IPS-18c (cell line): ENCODE measurements around the gene TRAF3.
A peak's percentile ranks its signal among the peaks of the same experiment; 100 is the strongest.

Source experiments
- H3K4me3 ChIP-seq: 2 replicates; pipeline ENCODE4 v1.7.0; 2013; ENCODE audit warnings: low read depth, mild to moderate bottlenecking, low read length, moderate library complexity; ENCODE audit not compliant: insufficient read depth
- H3K9me3 ChIP-seq: one replicate; pipeline ENCODE4 v1.6.1; 2013; ENCODE audit warnings: mild to moderate bottlenecking, low read length, moderate library complexity; ENCODE audit not compliant: control insufficient read depth, insufficient read depth

Gene TRAF3

GRCh38 chr14:102776761-102777710 is at the start of gene TRAF3:
TRAF3 (plus strand) TSS chr14:102777449; CDS start chr14:102870202, 92,753 bp downstream.
- Histone ChIP-seq H3K9me3 (no peaks in the 10 kb centered on the region), H3K4me3 (peak within 1 kb of the TSS; percentile 71)

- Histone ChIP-seq H3K9me3 (no peaks in the 10 kb centered on the region), H3K4me3 (no peak overlapping the region)
Measured at GRCh38 chr14:102728501-102728900, 48.7 kb upstream of the TRAF3 start.

- Histone ChIP-seq H3K9me3 (no peaks in the 10 kb centered on the region), H3K4me3 (no peak overlapping the region)
Measured at GRCh38 chr14:102729268-102729667, 48.0 kb upstream of the TRAF3 start.

GRCh38 chr14:102729825-102730224 is 47.4 kb upstream of the TRAF3 start:
- no peaks in the 10 kb centered on the region for H3K9me3 ChIP-seq
- no peak overlapping the region for H3K4me3 ChIP-seq

- H3K4me3 ChIP-seq, result no peak overlapping the region
- H3K9me3 ChIP-seq, result no peaks in the 10 kb centered on the region
Measured at GRCh38 chr14:102731101-102731870, 46.0 kb upstream of the TRAF3 start.

GRCh38 chr14:102731871-102732800 is 45.1 kb upstream of the TRAF3 start:
- H3K9me3 ChIP-seq, result no peaks in the 10 kb centered on the region
- H3K4me3 ChIP-seq, result no peak overlapping the region

GRCh38 chr14:102732924-102733323 is 44.3 kb upstream of the TRAF3 start:
- Histone ChIP-seq H3K9me3 (no peaks in the 10 kb centered on the region), H3K4me3 (no peak overlapping the region)

GRCh38 chr14:102733326-102733725 is 43.9 kb upstream of the TRAF3 start:
- H3K9me3 ChIP-seq, result no peaks in the 10 kb centered on the region
- no peak overlapping the region for H3K4me3 ChIP-seq

- Histone ChIP-seq H3K9me3 (no peaks in the 10 kb centered on the region), H3K4me3 (no peak overlapping the region)
Measured at GRCh38 chr14:102734436-102734835, 42.8 kb upstream of the TRAF3 start.

- H3K9me3 ChIP-seq, result no peaks in the 10 kb centered on the region
- H3K4me3 ChIP-seq, result no peak overlapping the region
Measured at GRCh38 chr14:102736956-102737355, 40.3 kb upstream of the TRAF3 start.

- H3K9me3 ChIP-seq, result no peaks in the 10 kb centered on the region
Measured at GRCh38 chr14:102737402-102738372, 39.6 kb upstream of the TRAF3 start.

GRCh38 chr14:102738373-102739189 is 38.7 kb upstream of the TRAF3 start:
- no peaks in the 10 kb centered on the region for H3K9me3 ChIP-seq

More at GRCh38 chr14:102737402-102738372, 39.6 kb upstream of the TRAF3 start:
- no peak overlapping the region for H3K4me3 ChIP-seq

GRCh38 chr14:102739190-102739469 is 38.1 kb upstream of the TRAF3 start:
- H3K9me3 ChIP-seq, result no peaks in the 10 kb centered on the region
- no peak overlapping the region for H3K4me3 ChIP-seq

More at GRCh38 chr14:102738373-102739189, 38.7 kb upstream of the TRAF3 start:
- no peak overlapping the region for H3K4me3 ChIP-seq

- no peaks in the 10 kb centered on the region for H3K9me3 ChIP-seq
- H3K4me3 ChIP-seq, result no peak overlapping the region
Measured at GRCh38 chr14:102746634-102747438, 30.4 kb upstream of the TRAF3 start.

GRCh38 chr14:102748806-102749205 is 28.4 kb upstream of the TRAF3 start:
- no peaks in the 10 kb centered on the region for H3K9me3 ChIP-seq

More at GRCh38 chr14:102748806-102749205, 28.4 kb upstream of the TRAF3 start:
- H3K4me3 ChIP-seq, result no peak overlapping the region
